Right forelimb (tissue), 1 donor: Measurements from ENCODE around the gene CDPF1.
A peak's percentile ranks its signal among the peaks of the same experiment; 100 is the strongest.
"Not testable (repeated sequence)": the region's sequence is repeated elsewhere in the genome, so short reads cannot be mapped to it uniquely, and the experiment has no call there.

Experiments used
- DNase-seq: peaks from one replicate; pipeline ENCODE4 v3.0.0-alpha.2; 2018

CDPF1 gene

GRCh38 chr22:46281866-46282678 is 32.0 kb upstream of the CDPF1 start:
- no peak for DNase-seq

- DNase-seq, result no peak
These were observed 31.0 kb upstream of the CDPF1 start for GRCh38 chr22:46280999-46281623.

- no peak for DNase-seq
These were observed 30.1 kb upstream of the CDPF1 start for GRCh38 chr22:46280063-46280817.

GRCh38 chr22:46278656-46279645 is 28.9 kb upstream of the CDPF1 start:
- no peak for DNase-seq

GRCh38 chr22:46276563-46276962 is 26.5 kb upstream of the CDPF1 start:
- no peak for DNase-seq

GRCh38 chr22:46275455-46276122 is 25.5 kb upstream of the CDPF1 start:
- no peak for DNase-seq

- no peak for DNase-seq
These were observed 24.3 kb upstream of the CDPF1 start for GRCh38 chr22:46274381-46274780.

GRCh38 chr22:46273432-46274148 is 23.5 kb upstream of the CDPF1 start:
- no peak for DNase-seq

- no peak for DNase-seq
These were observed 22.8 kb upstream of the CDPF1 start for GRCh38 chr22:46272762-46273431.

- no peak for DNase-seq
These were observed 22.1 kb upstream of the CDPF1 start for GRCh38 chr22:46272196-46272595.

- DNase-seq, result no peak
These were observed 19.5 kb upstream of the CDPF1 start for GRCh38 chr22:46269564-46269963.

- DNase-seq, result peak; percentile 91
These were observed 17.6 kb upstream of the CDPF1 start, which contains the start of gene TTC38 for GRCh38 chr22:46267431-46268279. TTC38 (plus strand) TSS chr22:46268008; CDS start chr22:46268040, 32 bp downstream.

- DNase-seq, result not testable (repeated sequence)
These were observed 15.5 kb upstream of the CDPF1 start for GRCh38 chr22:46265627-46266026.

- not testable (repeated sequence) for DNase-seq
These were observed 14.4 kb upstream of the CDPF1 start for GRCh38 chr22:46264520-46264919.

- no peak for DNase-seq
These were observed 13.1 kb upstream of the CDPF1 start, which contains the start of gene PKDREJ for GRCh38 chr22:46263216-46263590. PKDREJ (minus strand) TSS chr22:46263343; CDS start chr22:46263322, 21 bp downstream.

- DNase-seq, result peak; percentile 54
These were observed 12.5 kb upstream of the CDPF1 start for GRCh38 chr22:46262449-46263215.

- no peak for DNase-seq
These were observed 9.9 kb upstream of the CDPF1 start for GRCh38 chr22:46260038-46260437.

- DNase-seq, result no peak
These were observed 9.3 kb upstream of the CDPF1 start for GRCh38 chr22:46259374-46259773.
